ENCODE measurements around the gene SLC49A3.
"Not testable (repeated sequence)": the region's sequence is repeated elsewhere in the genome, so short reads cannot be mapped to it uniquely, and the experiment has no call there.

Gene SLC49A3

GRCh38 chr4:654503-654845, 34.5 kb downstream of the SLC49A3 start:
- no peak for DNase-seq (ENCODE audit: low read depth in 2 of 2)

- no peak for DNase-seq (ENCODE audit: low read depth in 2 of 2)
These were observed 35.0 kb downstream of the SLC49A3 start for GRCh38 chr4:653831-654502.

- DNase-seq (ENCODE audit: low read depth in 2 of 2), result no peak
These were observed 35.7 kb downstream of the SLC49A3 start for GRCh38 chr4:653080-653821.

- no peak for DNase-seq (ENCODE audit: low read depth in 2 of 2)
These were observed 36.9 kb downstream of the SLC49A3 start for GRCh38 chr4:651884-652642.

DNA sequence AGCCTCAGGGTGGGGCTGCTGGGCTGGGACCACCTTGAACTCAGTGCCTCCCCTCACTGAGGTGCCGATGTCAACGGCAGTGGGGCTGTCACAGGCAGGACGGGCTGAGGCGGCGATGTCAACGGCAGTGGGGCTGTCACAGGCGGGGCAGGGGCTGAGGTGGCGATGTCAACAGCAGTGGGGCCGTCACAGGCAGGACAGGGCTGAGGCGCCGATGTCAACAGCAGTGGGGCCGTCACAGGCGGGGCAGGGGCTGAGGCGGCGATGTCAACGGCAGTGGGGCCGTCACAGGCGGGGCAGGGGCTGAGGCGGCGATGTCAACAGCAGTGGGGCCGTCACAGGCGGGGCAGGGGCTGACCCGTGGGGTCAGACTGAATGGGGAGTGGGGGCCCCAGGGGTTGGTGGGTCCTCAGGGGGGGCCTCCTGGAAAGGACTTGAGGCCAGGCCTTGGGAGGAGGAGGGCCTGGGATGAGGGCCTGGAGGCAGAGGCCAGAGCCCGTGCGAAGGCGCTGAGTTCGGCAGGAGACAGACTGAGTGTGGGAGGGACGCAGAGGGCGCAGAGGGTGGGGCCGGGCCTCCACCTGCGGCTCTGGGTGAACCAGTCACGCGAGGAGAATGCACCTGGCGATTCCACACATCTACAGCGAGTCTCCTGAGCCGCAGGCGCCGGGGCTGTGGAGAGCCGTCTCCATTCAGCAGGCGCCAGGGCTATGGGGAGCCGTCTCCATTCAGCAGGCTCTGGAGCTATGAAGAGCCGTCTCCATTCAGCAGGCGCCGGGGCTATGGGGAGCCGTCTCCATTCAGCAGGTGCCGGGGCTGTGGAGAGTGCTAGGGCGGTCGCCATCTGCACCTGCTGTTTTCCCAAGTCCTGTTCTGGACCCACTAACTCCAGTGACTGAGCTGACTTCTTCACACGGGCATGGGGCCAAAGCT, 37.7 kb downstream of the SLC49A3 start:
- no peak for DNase-seq (ENCODE audit: low read depth in 2 of 2)

GRCh38 chr4:650461-650860, 38.5 kb downstream of the SLC49A3 start:
- no peak for DNase-seq (ENCODE audit: low read depth in 2 of 2)

GRCh38 chr4:649751-650310, 39.1 kb downstream of the SLC49A3 start:
- no peak for DNase-seq (ENCODE audit: low read depth in 2 of 2)

GRCh38 chr4:649293-649625, 39.7 kb downstream of the SLC49A3 start:
- DNase-seq (ENCODE audit: low read depth in 2 of 2), result no peak

DNA sequence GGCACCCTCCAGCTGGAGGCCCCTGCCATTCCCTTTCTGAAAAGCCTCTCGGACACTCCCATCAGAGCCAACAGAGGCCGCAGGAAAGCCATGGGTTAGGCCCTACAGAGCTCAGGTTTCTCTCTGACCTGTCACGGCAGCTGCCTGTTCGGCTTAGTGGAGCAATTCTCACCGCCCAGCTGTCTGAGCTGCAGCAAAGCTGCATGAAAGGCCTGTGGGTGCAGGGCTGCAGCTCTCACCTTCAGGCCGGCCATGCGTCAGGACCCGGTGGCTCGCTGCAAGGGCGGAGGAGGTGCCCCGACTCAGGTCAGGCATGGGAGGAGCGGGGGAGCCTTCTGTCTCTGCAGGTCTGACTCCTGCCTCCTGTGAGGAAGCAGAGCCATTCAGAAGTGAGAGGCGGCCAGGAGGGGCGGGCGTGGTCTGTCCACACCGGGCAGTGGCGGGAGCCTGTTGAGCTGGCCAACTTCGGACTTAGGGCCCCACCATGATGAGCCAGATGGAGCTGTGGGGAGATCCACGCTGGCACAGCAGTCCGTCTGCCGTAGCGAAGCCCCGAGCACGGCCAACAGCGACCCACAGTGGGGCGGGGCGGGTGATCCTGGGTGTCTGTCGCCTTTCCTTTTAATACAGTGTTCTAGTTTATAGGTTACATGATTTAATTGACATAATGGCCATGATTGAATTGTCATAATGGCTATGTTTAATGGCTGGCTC, 40.2 kb downstream of the SLC49A3 start:
- DNase-seq (ENCODE audit: low read depth in 2 of 2), result no peak

GRCh38 chr4:647481-647880, 41.5 kb downstream of the SLC49A3 start:
- DNase-seq (ENCODE audit: low read depth in 2 of 2), result no peak

DNA sequence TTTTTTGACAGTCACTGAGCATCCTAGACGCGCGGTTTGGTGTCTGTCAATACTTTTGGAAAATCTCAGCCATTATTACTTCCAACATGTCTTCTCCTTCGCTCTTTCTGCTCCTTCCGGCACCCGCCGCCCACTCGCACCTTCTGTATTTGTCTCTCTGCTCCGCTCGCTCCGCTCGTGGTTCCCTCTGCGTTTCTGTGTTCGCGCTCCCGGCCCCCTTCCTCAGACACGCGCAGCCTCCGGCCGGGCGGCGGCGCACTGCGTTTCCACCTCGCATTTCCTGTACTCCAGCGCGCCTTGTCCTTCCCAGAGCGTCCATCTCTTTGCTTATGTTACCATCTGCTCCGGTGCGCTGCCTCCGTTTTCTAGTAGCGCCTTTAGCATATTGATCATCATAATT, 42.5 kb downstream of the SLC49A3 start:
- DNase-seq (ENCODE audit: low read depth in 2 of 2), result no peak

DNA sequence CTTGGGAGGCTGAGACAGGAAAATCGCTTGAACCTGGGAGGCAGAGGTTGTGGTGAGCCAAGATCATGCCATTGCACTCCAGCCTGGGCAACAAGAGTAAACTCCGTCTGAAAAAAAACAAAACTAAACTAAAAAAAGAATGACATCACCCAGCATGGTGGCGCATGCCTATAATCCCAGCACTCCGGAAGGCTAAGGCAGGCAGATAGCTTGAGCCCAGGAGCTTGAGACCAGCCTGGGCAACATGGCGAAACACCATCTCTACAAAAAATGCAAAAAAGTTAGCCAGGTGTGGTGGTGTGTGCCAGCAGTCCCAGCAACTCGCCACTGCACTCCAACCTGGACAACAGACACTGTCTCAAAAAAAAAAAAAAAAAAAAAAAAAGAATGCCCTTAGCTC, 46.6 kb downstream of the SLC49A3 start:
- not testable (repeated sequence) for DNase-seq (ENCODE audit: low read depth in 2 of 2)

- DNase-seq (ENCODE audit: low read depth in 2 of 2), result no peak
These were observed 51.2 kb downstream of the SLC49A3 start for GRCh38 chr4:637536-638280.

- DNase-seq (ENCODE audit: low read depth in 2 of 2), result no peak
These were observed 52.3 kb downstream of the SLC49A3 start for GRCh38 chr4:636628-637159.

DNA sequence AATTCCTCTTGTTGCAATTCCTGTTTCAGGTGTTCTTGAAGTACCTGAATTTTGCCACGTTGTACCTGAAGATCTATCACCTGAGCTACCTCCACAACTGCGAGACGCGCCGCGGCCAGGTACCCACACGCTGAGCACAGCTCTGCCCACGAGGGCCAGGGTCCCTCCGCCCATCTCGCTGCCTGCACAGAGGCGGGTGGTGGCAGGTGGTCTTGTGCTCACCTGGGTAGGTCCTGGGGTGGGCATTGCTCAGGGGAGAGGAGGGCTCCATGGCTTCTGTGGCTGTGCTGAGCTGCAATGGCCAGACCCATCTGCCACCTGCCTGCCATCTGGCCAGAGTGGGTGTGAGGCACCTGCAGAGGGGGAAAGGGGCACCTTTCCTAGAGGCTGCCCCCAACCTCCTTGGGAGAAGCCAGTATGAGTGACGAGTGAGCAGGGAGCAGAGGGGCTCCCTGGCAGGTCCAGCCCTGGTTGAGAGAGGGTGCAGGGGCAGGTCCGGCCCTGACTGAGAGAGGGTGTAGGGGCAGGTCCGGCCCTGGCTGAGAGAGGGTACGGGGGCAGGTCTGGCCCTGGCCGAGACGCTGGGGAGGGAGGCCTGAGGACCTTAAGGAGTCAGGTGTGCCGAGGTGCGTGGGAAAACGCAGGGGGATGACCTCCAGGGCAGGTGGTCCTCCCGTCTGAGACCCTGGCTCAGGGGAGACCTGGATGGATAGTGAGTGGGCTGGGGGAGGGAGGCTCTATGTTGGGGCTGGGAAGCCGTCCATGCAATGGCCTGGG, 52.9 kb downstream of the SLC49A3 start:
- DNase-seq (ENCODE audit: low read depth in 2 of 2), result no peak

DNA sequence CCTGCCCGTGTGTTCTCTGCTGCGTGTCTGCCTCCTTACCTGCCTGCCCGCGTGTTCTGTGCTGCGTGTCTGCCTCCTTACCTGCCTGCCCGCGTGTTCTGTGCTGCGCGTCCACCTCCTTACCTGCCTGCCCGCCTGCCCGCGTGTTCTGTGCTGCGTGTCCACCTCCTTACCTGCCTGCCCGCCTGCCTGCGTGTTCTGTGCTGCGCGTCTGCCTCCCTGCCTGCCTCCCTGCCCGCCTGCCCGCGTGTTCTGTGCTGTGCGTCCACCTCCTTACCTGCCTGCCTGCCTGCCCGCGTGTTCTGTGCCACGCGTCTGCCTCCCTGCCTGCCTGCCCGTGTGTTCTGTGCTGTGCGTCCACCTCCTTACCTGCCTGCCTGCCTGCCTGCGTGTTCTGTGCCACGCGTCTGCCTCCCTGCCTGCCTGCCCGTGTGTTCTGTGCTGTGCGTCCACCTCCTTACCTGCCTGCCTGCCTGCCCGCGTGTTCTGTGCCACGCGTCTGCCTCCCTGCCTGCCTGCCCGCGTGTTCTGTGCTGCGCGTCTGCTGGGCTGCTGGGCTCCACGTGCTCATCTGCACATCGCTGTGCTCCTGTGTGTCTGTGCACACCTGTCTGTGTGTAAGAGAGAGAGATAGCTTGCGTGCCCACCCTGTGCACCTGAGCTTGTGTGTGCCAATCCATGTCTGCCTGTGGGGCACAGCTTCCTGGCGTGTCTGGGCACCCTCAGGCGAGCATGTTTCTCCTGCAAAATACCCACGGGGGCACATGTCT, 53.7 kb downstream of the SLC49A3 start:
- DNase-seq (ENCODE audit: low read depth in 2 of 2), result not testable (repeated sequence)

DNA sequence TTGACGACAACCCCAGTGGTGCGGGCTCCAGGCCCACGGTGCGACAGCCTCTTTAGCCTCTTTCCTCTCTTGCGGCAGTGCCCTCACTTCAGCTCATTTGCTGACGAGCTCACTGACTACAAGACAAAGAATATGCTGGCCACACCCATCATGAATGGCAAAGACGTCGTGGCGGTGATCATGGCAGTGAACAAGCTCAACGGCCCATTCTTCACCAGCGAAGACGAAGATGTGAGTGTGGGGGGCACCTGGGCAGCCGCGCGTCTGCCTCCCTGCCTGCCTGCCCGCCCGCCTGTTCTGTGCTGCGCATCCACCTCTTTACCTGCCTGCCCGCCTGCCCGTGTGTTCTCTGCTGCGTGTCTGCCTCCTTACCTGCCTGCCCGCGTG, 54.4 kb downstream of the SLC49A3 start:
- DNase-seq (ENCODE audit: low read depth in 2 of 2), result no peak

DNA sequence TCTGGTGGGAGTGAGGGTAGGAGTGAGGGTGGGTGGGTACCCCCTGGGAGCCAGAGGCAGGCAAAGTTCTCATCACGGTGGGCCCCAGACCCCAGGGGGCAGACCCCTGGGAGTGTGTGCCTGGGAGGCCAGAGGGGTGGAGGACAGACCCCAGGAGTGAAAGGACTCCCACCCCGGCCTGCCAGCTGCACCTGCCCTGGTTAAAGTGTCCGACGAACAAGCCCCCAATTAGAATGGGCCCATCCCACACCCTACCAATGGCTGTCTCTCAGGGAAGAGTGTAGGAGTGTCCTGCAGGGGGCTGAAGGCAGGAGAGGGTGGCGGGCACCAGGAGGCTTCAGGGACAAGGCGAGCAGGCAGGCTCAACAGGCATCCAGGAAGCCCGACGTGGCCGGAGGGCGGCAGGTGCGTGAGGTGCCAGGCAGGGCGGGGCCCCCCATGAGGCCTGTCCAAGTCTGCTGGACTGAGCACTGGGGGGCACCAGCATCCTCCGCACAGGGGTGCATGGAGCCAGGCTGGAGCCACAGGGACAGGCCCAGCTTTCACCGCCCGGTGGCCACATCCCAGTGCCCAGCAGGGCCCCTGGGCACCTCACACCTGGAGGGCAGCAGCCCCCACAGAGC, 54.9 kb downstream of the SLC49A3 start:
- no peak for DNase-seq (ENCODE audit: low read depth in 2 of 2)
